ENCODE measurements around the gene ZNF593. TPM values are rescaled to one million over a fixed set of nuclear protein-coding genes. Genes with fewer than 3 reads are reported as not detected.

ZNF593 gene
- total RNA-seq, 4 donors from 2014 or later: 18.7 to 27.2 (median 26.9) TPM; not detected in 1

DNA sequence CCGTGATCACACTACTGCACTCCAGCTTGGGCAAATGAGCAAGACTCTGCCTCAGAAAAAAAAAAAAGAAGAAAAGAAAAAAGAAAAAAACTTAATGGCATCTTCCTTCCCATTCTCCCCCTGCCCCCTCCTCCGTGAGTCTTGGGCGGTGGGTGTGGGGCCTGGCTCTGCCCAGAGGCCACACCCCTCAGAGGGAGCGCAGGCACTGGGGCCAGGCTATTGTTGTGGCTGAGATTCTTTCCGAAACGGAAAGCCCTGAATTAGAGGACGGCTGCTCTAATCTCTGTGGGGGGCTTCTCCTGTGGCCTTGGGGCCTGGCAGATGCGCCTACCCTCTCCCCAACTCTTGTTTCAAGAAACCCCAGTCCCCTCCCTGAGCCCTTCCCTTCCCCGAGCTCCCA is 15.0 kb upstream of the ZNF593 start:
- H3K4me1 ChIP-seq: no peaks in the 10 kb centered on the region
- peaks cover 30% of the 10 kb centered on the region for H3K27me3 ChIP-seq
- H3K9me3 ChIP-seq: no peaks in the 10 kb centered on the region
- H3K4me3 ChIP-seq: no peak overlapping the region
- 53 to 61% methylated on average over 5 to 9 of the region's 9 CpGs for WGBS, 2 donors (ENCODE audit: low coverage in 1 of 2)
- no peaks in the 10 kb centered on the region for H3K36me3 ChIP-seq
- no peak overlapping the region for H3K27ac ChIP-seq
- TF ChIP-seq POLR2A (IDR thresholded peaks at IDR 0.05) (no peak), CTCF (IDR thresholded peaks at IDR 0.05) (no peak), EP300 (IDR thresholded peaks at IDR 0.05; ENCODE audit: low read depth) (no peak), POLR2AphosphoS5 (IDR thresholded peaks at IDR 0.05) (no peak)
- intact Hi-C loops (cut with DNase I; ENCODE audit: low total_unique reads) (no loop called here), in situ Hi-C loops (cut with MboI; ENCODE audit: low pct_ligation_motif_present in 1 of 4, low pct_unique_long_range_greater_than_20kb in 1 of 4, low sequenced_read_pairs in 3 of 4) (loop anchor here in 2 of 4 donors (25.0 kb wide), 1 partner anchor 117 kb away; the partner anchor contains the start of gene SLC30A2 (in 2 of the 2))
- DNase-seq: no peak

- WGBS, 2 donors (ENCODE audit: low coverage in 1 of 2): 66% methylated on average over 21 of the region's 21 CpGs; no CpG with 5 or more reads in 1 of the 2 donors
- in situ Hi-C loops (cut with MboI; ENCODE audit: low pct_ligation_motif_present in 1 of 4, low pct_unique_long_range_greater_than_20kb in 1 of 4, low sequenced_read_pairs in 3 of 4) (loop anchor here in 2 of 4 donors (25.0 kb wide), 1 partner anchor 118 kb away; the partner anchor contains the start of gene SLC30A2 (in 2 of the 2)), intact Hi-C loops (cut with DNase I; ENCODE audit: low total_unique reads) (no loop called here)
- Histone ChIP-seq H3K36me3 (no peaks in the 10 kb centered on the region), H3K9me3 (no peaks in the 10 kb centered on the region), H3K4me3 (no peak overlapping the region), H3K4me1 (no peaks in the 10 kb centered on the region), H3K27me3 (peaks cover 33% of the 10 kb centered on the region), H3K27ac (peak overlapping the region in 2 of 4 donors; percentile 13 to 25)
- no peak for DNase-seq
- no peak for TF ChIP-seq POLR2AphosphoS5 (IDR thresholded peaks at IDR 0.05)
Measured at GRCh38 chr1:26155370-26156284, 14.1 kb upstream of the ZNF593 start.

DNA sequence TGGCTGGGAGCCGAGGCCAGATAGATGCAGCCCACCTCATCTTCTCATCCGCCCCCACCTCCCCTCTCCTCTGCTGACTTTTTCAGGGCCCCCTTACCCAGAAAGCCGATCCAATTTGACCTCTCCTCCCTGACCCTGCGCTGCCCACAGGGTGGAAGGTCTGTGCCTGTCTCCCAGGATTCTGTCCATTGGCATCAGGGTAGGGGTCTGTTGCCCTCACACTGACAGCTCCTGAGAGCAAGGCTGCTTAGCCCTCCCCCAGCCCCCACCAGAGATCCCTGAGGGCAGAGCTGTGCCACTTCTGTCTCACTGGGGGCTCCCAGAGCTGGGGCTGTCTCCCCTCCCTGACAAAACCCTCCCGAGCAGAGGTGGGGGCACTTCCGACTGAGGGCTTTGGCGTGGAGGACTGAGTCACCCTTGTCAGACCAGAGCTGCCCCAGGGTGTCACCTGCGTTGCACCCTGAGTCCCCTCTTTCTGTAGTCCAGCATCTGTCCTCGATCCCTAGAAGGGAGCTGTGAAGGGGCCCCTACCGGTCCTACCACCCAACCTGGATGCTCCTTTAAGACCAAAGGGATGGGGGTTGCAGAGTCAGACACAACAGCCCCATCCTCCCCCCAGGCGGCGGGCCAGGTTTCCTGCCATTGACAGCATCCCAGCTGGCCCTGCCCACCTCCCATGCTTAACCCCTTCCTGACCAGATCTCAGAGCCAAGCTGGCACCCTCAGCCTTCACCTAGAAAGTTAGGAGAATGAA is 13.2 kb upstream of the ZNF593 start:
- Histone ChIP-seq H3K27ac (peak overlapping the region in 1 of 4 donors; percentile 25), H3K9me3 (no peaks in the 10 kb centered on the region), H3K36me3 (no peaks in the 10 kb centered on the region), H3K27me3 (peaks cover 41% of the 10 kb centered on the region), H3K4me3 (no peak overlapping the region), H3K4me1 (peaks cover 5 to 6% (median 6%) of the 10 kb centered on the region in 4 donors)
- intact Hi-C loops (cut with DNase I; ENCODE audit: low total_unique reads): no loop called here
- WGBS, 2 donors (ENCODE audit: low coverage in 1 of 2): 40 to 60% methylated on average over 1 to 9 of the region's 12 CpGs
- DNase-seq: no peak
- in situ Hi-C loops (cut with MboI; ENCODE audit: low pct_ligation_motif_present in 1 of 4, low pct_unique_long_range_greater_than_20kb in 1 of 4, low sequenced_read_pairs in 3 of 4): loop anchor here in 2 of 4 donors (25.0 kb wide), 1 partner anchor 119 kb away; the partner anchor contains the start of gene SLC30A2 (in 2 of the 2)
- TF ChIP-seq CTCF (IDR thresholded peaks at IDR 0.05) (no peak), POLR2A (IDR thresholded peaks at IDR 0.05) (no peak), EP300 (IDR thresholded peaks at IDR 0.05; ENCODE audit: low read depth) (no peak), POLR2AphosphoS5 (IDR thresholded peaks at IDR 0.05) (no peak)

- Histone ChIP-seq H3K27me3 (peaks cover 55% of the 10 kb centered on the region), H3K27ac (no peak overlapping the region), H3K36me3 (no peaks in the 10 kb centered on the region), H3K4me1 (peaks cover 7 to 14% (median 13%) of the 10 kb centered on the region in 4 donors), H3K4me3 (no peak overlapping the region), H3K9me3 (no peaks in the 10 kb centered on the region)
- 77% methylated on average over 5 of the region's 5 CpGs; no CpG with 5 or more reads in 1 of the 2 donors for WGBS, 2 donors (ENCODE audit: low coverage in 1 of 2)
- in situ Hi-C loops (cut with MboI; ENCODE audit: low pct_ligation_motif_present in 1 of 4, low pct_unique_long_range_greater_than_20kb in 1 of 4, low sequenced_read_pairs in 3 of 4) (loop anchor here in 2 of 4 donors (25.0 kb wide), 1 partner anchor 121 kb away; the partner anchor contains the start of gene SLC30A2 (in 2 of the 2)), intact Hi-C loops (cut with DNase I; ENCODE audit: low total_unique reads) (no loop called here)
- no peak for TF ChIP-seq EP300 (IDR thresholded peaks at IDR 0.05; ENCODE audit: low read depth)
- no peak for TF ChIP-seq POLR2A (IDR thresholded peaks at IDR 0.05)
- no peak for TF ChIP-seq CTCF (IDR thresholded peaks at IDR 0.05)
- TF ChIP-seq POLR2AphosphoS5 (IDR thresholded peaks at IDR 0.05): no peak
- DNase-seq: no peak
Measured at GRCh38 chr1:26158271-26158907, 11.3 kb upstream of the ZNF593 start.

Measured in transverse colon (tissue), 4 donors.